Kidney glomerular epithelial cell (primary cell): ENCODE data around the gene NUMB.
"Not testable (repeated sequence)": the region's sequence is repeated elsewhere in the genome, so short reads cannot be mapped to it uniquely, and the experiment has no call there.

Source experiments
- DNase-seq: peaks from one replicate; lab custom pipeline; 2025; lab: John Stamatoyannopoulos, UW

NUMB gene

GRCh38 chr14:73465823-73466532, 7.6 kb upstream of the NUMB start:
- DNase-seq, result no peak

- DNase-seq, result no peak
These were observed 5.1 kb upstream of the NUMB start for GRCh38 chr14:73463411-73463810.

GRCh38 chr14:73462815-73463214, 4.5 kb upstream of the NUMB start:
- no peak for DNase-seq

- no peak for DNase-seq
These were observed 3.8 kb upstream of the NUMB start for GRCh38 chr14:73462048-73462715.

- no peak for DNase-seq
These were observed 3.2 kb upstream of the NUMB start for GRCh38 chr14:73461478-73462047.

GRCh38 chr14:73460691-73461127, 2.4 kb upstream of the NUMB start:
- no peak for DNase-seq

GRCh38 chr14:73459959-73460358, 1.6 kb upstream of the NUMB start:
- no peak for DNase-seq

GRCh38 chr14:73457924-73458182, 493 bp downstream of the NUMB start:
- no peak for DNase-seq

- peak; percentile 31 for DNase-seq
These were observed 1.1 kb downstream of the NUMB start for GRCh38 chr14:73457041-73457923.

GRCh38 chr14:73455294-73455693, 3.1 kb downstream of the NUMB start:
- peak; percentile 11 for DNase-seq

GRCh38 chr14:73452341-73453186, 5.8 kb downstream of the NUMB start:
- no peak for DNase-seq

- DNase-seq, result no peak
These were observed 14.6 kb downstream of the NUMB start for GRCh38 chr14:73443758-73444157.

- no peak for DNase-seq
These were observed 17.1 kb downstream of the NUMB start for GRCh38 chr14:73441286-73441685.

- no peak for DNase-seq
These were observed 19.4 kb downstream of the NUMB start for GRCh38 chr14:73438993-73439392.

GRCh38 chr14:73437206-73437605, 21.1 kb downstream of the NUMB start:
- DNase-seq, result no peak

GRCh38 chr14:73432124-73432523, 26.2 kb downstream of the NUMB start:
- DNase-seq, result no peak

- no peak for DNase-seq
These were observed 30.0 kb downstream of the NUMB start for GRCh38 chr14:73428353-73428824.

GRCh38 chr14:73427516-73428264, 30.7 kb downstream of the NUMB start:
- no peak for DNase-seq

GRCh38 chr14:73426877-73427276, 31.5 kb downstream of the NUMB start:
- DNase-seq, result no peak

GRCh38 chr14:73424453-73424852, 33.9 kb downstream of the NUMB start:
- no peak for DNase-seq

- DNase-seq, result not testable (repeated sequence)
These were observed 35.3 kb downstream of the NUMB start for GRCh38 chr14:73423092-73423491.
